Measurements from ENCODE around the gene ZNF438.

The ZNF438 gene

DNA sequence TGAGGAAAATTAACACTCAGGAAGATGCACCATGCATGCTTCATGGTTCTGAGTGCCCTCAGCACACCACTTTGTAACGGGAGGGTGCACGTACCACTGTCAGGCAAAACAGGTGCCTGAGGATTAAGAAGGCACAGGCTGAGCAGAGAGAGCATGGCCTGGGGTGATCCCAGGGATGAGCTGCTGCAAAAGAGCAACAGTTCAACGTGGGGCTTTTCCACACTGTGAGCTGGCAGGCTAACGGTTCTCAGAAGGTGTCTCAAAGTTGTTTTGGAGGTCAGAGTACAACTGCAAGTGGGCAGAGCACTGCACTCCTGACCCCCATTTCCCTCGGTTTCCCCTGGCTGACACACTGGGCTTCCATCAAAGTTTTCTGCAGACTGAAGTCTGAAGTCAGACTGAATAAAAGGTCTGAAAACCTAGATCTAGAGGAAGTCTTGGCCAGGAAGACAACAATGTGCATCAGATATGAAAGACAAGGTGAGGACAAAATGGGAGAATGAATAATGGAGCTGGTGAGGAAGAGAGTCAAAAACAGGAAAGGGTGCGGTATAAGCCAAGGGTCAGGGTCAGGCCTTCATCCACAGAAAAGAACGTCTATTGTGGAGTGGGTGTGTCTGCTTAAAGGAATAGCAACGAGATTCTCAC lies 20.5 kb downstream of the ZNF438 start:
- DNase-seq (ENCODE audit: low spot score): no peak

DNA sequence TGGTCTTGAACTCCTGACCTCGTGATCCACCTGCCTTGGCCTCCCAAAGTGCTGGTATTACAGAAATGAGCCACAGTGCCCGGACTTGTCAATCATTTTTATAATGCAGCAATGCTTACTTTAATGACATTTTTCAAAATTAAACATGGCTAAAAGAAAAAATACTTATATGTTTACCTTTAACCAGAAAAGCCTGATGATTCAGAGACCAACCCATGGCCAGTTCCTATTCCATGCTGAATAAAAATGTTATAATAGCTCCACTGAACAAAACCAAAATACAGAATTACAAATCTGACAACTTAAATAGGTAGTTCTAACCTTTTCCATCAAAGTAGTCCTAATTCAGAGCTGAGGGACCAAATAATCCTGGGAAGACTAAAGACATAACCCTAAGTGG lies 21.6 kb downstream of the ZNF438 start:
- no peak for DNase-seq (ENCODE audit: low spot score)

DNA sequence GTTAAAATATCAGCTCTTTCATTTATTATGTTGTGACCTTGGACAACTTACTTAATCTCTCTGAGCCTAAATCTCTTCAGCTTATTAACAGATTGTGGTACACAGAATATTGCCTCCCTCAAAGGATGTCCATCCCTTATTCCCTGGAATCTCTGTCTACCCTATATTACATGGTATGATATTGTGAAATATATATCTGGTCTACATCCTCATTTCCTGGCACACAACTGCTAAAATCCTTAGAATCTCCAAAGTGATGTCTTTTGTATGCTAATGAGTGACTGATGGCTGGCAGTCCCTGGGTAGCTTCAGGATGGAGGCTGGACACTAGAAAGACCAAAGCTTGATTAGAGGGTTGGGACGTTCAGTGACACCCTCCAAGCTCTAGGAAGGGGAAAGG lies 25.8 kb downstream of the ZNF438 start:
- DNase-seq (ENCODE audit: low spot score): no peak

DNA sequence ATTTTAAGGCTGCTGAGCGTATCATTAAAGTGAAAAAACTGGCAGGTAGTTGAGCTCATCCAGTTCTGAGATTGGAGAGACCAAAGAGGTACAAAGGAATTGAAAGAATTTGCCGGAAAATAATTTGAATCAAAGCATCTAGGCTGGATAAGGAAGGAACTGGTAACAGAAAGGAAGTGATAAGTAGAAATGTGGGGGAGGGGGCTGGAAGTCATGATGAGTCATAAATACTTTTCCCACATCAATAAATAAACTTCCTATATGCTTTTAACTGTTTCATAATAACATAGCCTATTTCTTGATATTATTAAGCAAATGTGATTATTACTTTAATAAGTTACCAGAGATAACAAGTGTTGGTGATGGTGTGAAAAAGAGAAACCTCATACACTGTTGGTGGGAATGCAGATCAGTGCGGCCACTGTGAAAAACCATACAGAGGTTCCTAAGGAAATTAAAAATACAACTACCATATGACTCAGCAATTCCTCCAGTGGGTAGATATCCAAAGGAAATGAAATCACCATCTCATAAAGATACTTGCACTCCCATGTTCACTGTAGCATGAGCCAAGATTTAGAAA lies 27.0 kb downstream of the ZNF438 start:
- no peak for DNase-seq (ENCODE audit: low spot score)

DNA sequence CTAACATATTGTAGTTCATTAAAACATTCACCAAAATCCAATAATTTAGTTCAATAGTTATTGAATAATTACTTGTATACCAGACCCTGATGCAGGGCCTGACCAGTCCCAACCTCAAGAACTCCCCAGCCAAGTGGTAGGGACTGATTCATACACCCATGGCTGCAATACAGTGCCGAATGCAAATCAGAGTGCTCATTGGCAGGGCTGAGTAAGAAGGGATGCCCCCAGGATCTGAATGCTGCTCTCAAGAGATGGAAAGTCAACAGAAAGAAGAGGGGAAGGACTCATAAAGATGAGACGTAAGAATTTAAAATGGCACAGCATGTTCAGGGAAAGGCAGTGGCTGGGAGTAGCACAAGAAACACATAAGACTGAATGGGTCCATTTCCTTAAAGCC lies 29.9 kb downstream of the ZNF438 start:
- no peak for DNase-seq (ENCODE audit: low spot score)

DNA sequence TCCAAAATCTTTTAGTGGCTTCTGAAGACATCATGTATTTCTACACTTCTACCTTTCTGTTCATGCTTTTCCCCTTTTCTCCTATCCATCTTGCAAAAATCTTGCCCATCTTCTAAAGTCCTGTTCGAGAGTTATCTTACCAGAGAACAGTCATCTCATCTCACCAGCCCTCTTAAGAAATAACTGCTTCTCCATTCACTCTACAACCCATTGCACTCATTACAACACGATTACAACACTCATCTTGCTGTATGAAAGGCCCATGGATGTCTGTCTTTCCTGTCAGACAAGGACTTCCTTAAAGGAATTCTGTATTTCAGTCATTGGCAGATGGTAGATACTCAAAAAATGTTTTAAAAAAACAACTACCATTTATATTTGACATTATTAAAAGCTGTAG lies 30.8 kb downstream of the ZNF438 start:
- DNase-seq (ENCODE audit: low spot score): no peak

DNA sequence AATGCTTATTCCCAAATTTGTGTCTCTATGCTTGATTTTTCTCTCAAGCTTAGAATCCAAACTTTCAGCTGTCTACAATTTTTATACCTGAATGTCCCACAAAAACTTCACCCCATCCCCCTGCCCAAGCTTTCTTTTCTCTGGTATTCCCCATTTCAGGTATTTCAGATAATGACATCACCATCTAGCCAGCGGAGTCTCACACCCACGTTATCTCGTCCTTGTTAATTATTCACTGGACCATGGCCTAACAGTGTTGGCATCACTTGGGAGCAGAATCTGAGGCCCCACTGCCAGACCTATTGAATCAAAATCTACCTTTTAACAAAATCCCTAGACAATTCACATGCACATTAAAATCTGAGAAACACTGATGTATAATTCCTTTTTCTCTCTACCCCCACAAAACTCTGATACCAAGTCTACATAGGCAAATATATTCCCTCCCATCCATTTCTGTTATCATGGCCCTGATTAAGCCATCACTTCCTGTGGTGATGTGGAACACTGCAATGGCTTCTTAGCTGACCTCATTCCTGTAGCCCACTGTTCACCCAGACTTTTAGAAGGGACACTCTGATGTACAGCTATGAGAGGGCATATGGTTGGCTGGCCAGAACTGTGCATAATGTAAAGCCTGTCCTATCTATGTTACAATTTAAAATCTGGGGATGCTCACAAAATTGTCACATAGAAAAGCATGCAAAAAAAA lies 31.4 kb downstream of the ZNF438 start:
- no peak for DNase-seq (ENCODE audit: low spot score)

DNA sequence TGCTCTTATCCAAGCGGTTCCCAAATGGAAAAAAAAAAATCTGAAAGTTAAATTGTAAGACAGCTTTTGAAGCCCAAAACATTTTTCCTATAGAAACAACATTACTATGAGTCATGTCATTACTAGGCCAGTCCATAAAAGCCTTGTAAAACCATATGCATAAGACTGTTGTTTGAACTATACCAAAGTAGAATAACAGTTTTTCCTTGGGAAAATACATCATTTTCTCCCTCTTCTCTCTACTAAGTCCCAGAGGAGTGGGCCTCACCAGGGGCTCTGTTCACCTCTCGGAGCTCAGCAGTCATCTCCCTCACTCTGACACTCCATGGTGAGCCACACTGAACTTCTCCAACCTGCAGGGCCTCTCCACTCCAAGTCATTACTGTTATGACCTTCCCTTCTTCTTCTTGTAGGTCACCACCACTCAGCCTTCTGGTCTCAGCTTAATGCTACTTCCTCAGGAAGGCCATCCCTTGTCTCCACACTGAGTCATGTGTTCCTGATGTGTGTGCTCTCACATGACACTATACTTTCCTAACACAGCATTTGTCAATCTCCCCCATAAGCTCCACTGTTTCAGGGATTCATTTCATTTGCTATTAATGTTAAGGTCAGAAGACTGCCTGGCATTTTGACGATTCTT lies 32.5 kb downstream of the ZNF438 start:
- DNase-seq (ENCODE audit: low spot score): peak; percentile 39

DNA sequence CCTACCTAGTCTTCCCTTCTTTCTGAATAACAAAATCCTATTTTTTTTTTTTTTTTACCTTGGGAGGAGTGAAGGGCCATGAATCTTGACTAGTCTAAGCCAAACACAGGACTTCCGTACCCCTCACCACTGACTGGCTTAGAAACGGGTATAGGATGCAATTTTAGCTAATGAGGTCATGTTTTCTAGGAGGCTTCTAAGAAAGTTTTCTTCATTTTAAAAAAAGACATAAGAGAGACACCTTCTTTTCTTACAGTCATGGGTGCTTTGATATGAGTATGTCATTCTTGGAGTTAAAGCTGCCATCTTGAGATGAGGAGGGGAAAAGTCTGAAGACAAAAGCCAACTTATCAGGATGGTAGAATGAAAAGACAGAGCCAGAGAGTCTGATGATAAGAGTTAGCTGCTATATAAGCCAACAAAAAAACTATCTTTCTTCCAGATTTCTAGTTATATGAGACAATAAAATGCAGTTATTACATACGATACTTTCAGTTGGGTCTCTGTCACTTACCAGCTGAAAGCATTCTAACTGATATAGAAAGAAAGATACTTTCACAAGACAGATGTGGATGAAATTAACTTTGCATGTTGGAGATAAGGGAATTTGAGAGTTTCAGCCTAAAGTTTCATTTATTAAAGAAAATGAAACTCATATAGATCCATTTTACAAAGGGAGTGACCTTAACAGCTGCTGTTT lies 34.0 kb downstream of the ZNF438 start:
- no peak for DNase-seq (ENCODE audit: low spot score)

DNA sequence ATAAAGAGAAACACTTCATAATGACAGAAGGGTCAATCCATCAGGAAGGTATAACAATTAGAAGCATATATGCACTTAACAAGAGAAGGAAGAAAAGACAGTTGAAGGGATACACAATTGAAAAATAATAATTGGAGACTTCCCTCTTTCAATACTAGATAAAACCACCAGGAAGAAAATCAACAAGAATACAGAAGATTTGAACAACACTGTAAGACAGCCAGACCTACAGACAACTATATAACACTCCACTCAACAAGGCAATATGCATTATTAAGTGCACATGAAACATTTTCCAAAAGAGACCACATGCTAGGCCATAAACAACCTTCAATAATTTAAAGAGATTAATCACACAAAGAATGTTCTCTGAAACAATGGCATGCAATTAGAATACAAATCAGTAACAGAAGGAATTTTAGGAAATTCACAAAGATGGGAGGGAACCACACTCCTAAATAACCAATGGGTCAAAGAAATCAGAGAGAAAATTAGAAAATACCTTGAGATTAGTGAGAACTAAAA lies 35.1 kb downstream of the ZNF438 start:
- DNase-seq (ENCODE audit: low spot score): no peak

DNA sequence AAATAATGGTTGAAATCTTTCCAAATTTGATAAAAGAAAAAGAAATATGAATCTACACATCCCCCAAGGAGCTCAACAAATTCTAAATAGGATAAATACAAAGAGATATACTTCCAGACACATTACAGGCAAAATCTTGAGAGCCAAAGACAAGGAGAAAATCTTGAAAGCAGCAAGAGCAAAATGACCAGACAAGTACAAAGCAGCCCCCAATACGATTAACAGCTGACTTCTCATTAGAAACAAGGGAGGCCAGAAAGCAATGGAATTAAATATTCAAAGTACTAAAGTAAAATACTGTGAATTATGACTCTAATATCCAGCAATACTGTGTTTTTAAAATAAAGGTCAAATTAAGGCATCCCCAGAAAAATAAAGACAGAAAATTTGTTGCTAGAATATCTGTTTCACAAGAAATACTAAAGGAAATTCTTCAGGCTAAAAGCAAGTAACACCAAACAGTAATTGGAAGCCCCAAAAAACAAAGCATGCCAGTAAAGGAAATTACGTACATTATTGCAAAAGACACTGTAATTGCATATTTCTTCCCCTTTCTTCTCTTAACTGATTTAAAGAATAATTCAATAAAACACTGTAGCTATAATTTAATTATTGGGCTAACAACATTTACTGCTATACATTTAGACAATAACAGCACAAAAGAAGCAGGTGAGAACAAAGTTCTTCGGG lies 36.4 kb downstream of the ZNF438 start:
- DNase-seq (ENCODE audit: low spot score): no peak

DNA sequence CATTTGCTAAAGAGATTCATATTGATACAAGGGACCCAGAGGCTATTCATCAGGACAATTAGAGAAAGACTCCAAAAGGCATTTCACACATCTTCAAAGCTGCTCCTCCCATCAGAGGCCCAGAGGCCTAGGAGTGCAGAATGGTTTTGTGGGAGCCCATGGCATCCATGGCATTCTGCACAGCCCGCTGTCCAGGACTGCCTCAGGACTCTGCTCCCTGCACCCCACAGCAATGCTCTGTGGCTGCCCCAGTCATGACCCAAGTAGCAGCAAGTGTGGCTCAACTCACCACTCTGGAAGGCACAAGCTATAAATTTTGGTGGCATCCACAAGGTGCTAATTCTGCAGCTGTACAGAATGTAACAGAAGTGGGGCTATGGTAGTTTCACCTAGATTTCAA lies 38.5 kb downstream of the ZNF438 start:
- no peak for DNase-seq (ENCODE audit: low spot score)

DNA sequence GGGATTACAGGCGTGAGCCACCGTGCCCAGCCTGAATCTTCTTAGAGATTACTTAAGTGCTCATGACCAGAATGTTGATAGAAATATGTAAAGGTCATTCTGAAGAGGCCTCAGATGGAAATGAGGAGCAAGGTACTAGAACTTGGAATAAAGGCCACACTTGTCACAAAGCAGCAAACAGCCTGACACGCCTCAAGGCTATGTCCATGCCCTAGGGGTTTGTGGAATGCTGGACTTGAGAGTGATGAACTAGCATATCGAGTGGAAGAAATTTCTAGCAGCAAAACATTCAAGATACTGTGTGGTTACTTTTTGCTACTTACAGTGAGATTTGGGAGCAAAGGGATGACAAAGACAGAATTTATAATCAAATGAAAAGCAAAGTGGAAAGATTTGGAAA lies 39.0 kb downstream of the ZNF438 start:
- DNase-seq (ENCODE audit: low spot score): no peak

DNA sequence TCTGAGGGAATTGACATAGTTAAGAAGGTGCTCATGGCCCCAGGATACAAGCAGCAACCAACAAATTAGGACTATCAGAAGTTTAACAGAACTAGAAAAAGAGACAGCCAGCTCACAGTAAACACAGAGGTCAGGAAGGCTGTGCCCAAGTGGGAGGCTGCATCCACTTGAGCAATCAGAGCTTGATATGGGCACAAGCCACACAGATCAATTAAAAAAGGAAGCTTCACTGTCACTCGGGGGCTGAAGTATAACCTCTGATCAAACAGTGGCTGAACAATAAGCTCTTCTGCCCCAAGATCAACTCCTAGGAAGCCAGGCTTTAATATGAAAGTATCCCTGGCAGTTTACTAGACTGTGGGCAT lies 40.0 kb downstream of the ZNF438 start:
- DNase-seq (ENCODE audit: low spot score): no peak

DNA sequence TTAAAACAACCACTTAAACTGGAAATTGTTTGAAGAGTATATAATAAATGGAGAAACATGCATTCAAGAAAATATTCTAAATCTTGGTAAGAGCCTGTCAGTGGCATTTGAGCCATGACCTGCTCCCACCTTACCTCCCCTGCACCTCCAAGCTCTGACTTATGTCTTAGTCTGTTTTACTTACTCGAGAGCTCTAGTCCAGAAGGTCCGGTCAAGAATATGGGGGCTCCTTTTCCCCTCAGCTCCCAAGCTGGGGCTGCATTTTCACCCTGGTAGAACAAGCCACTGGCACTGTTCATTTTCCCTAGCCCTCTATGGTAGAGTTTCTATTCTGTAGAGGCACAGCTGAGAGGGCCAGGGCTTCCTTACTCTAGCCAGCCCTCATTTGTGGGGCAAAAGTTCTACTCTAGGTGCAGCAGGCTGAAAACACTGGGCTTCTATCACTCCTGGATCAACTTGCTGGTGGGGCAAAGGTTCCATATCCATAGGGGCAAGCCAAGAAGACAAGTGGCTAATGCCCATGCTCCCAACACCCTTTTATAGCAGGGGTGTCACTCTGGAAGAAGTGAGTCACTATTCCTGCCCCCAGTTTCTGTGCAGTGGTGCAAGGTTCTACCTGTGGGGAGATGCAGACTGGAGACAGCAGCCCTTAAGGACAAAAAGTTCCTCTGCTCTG lies 40.6 kb downstream of the ZNF438 start:
- no peak for DNase-seq (ENCODE audit: low spot score)

DNA sequence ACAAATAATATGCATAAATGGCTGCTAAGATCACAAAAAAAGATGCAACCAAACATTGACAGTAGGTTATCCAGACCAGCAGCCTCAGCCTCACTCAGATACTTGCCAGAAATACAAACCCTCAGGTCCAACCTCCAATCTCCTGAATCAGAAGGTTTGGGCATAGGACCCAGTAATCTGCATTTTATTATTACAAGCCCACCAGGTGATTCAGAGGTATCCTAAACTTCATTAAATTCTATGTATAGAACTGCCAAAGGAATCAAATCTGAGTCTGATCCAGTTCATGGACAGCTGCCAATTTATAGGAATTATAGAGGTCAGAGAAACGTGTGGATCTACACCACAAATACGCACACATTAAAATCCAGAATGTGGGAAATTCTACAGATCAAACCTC lies 41.3 kb downstream of the ZNF438 start:
- DNase-seq (ENCODE audit: low spot score): no peak

DNA sequence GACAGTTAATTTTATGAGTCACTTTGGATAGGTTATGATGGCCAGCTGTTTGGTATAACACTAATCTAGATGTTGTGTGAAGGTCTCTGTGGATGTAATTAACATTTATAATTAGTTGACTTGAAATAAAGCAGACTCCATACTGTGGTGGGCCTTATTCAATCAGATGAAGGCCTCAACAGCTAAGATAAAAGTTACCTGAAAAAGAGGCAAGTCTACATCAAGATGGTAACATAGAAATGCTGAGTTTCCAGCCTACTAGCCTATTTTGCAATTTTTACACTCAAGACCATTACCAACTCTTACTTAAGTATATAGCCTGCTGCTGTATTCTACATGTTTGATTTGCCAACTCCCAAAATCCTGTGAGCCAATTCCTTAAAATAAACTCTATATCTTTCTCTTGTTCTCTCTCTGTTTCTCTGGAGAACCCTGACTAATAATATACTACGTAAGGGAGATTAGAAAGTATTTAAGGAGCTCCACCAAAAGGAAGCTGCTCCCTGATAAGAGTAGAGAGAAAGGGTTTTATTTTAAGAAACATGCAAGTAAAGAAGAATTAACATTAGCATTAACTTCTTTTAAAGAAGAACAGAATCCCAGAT lies 42.7 kb downstream of the ZNF438 start:
- no peak for DNase-seq (ENCODE audit: low spot score)

DNA sequence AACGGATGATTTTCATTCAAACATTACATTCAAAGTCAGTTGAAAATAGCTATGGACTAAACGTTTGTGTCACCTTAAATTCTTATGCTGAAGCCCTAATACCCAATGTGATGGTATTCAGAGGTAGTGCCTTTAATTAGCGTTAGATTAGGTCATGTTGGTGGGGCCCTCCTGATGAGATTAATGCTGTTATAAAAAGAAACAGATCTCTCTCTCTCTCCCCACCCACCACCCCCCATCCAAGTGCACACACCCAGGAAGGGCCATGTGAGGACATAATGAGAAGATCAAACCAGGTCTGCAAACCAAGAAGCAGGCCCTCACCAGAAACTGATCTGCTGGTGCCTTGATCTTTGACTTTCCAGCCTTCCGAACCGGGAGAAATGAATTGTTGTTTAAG lies 44.2 kb downstream of the ZNF438 start:
- DNase-seq (ENCODE audit: low spot score): no peak

DNA sequence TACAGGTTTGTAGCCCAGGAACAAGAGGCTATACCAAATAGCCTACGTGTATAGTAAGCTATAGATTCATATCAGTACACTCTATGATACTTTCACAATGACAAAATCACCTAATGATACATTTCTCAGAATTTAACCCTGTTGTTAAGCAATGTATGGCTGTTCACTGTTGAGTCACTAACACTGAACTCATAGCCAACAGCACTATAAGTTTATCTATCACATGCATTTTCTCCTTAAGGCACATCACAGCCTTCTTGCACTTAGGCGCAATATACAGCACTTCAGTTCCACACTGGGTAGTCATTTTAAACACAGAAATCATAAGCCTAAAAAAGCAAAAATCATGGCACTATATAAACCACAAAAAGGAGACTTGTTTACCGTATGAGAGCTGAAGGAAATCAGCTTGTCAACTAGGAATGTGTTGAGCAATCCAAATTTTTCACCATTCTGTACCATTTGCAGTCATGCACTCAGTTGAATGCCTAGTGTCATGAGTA lies 45.6 kb downstream of the ZNF438 start:
- no peak for DNase-seq (ENCODE audit: low spot score)

DNA sequence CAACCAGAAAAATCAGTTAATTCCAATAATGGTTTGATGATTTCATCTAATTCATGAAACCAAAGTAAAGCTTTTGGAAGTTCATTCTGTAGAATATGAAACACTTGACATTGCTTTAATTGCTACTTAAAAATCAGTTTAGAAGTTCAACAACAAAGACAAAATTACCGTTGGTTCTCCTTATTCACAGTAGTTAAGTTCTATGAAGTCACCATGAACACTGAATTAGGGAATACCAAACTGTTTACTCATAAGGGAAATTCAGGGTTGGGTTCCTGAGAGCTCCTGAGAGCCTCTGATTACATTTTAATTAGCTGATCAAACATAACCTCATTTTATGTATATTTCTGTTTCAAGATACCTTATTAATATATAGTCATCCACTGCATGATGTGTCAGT lies 46.2 kb downstream of the ZNF438 start:
- no peak for DNase-seq (ENCODE audit: low spot score)

Data from Ammon's horn (tissue), 1 donor.